K562 (cell line): ENCODE data around the gene PSD2. TPM values are rescaled to one million over a fixed set of nuclear protein-coding genes. Genes with fewer than 3 reads are reported as not detected.

Source experiments
- ARID4B ChIP-seq: sonication (generic); formaldehyde crosslinking; IDR thresholded peaks from 2 replicates; pipeline ENCODE4 v1.8.0; 2022; ENCODE audit warnings: mild to moderate bottlenecking, missing genetic modification reagents
- ASH1L ChIP-seq: fragments of 450-650 bp; IDR thresholded peaks from 2 replicates; pipeline ENCODE4 v1.6.1; 2018; ENCODE audit warnings: borderline replicate concordance, mild to moderate bottlenecking, low read depth; ENCODE audit not compliant: partially characterized antibody
- ATF3 ChIP-seq, 2 experiments: fragments of 450-650 bp in 1 of 2; sonication (generic) in 1 of 2; formaldehyde crosslinking in 1 of 2; IDR thresholded peaks in 1 of 2; conservative IDR thresholded peaks in 1 of 2; 2 replicates each; pipeline versions ENCODE4 v1.6.1 to v1.8.1; 2016 to 2023; ENCODE audit warnings: mild to moderate bottlenecking in 2 of 2, moderate library complexity in 2 of 2, inconsistent platforms in 1 of 2, missing genetic modification reagents in 1 of 2
- E2F5 ChIP-seq: sonication (generic); formaldehyde crosslinking; IDR thresholded peaks from 2 replicates; pipeline ENCODE4 v1.8.0; 2022; ENCODE audit warnings: mild to moderate bottlenecking, missing genetic modification reagents
- HMG20B ChIP-seq: fragments of 250-450 bp; sonication (Bioruptor Pico); IDR thresholded peaks from 2 replicates; pipeline ENCODE4 v1.5.0; 2021; ENCODE audit warnings: mild to moderate bottlenecking
- MCM3 ChIP-seq: fragments of 450-650 bp; IDR thresholded peaks from 2 replicates; pipeline ENCODE4 v1.6.1; 2016
- MEF2D ChIP-seq: conservative IDR thresholded peaks from 2 replicates; pipeline ENCODE4 v1.6.1; 2016; ENCODE audit warnings: low read depth, missing genetic modification characterization, missing compliant biosample characterization
- MYBL2 ChIP-seq, 2 experiments: fragments of 450-650 bp in 1 of 2; sonication (generic) in 1 of 2; formaldehyde crosslinking in 1 of 2; IDR thresholded peaks; 2 replicates each; pipeline versions ENCODE4 v1.6.1 to v1.8.1; 2017 to 2022; ENCODE audit warnings: borderline replicate concordance in 1 of 2, inconsistent platforms in 1 of 2, low read depth in 1 of 2, mild to moderate bottlenecking in 1 of 2, missing genetic modification reagents in 1 of 2, moderate library complexity in 1 of 2
- POLR3A ChIP-seq: IDR thresholded peaks from 2 replicates; pipeline ENCODE4 v1.6.1; 2011; ENCODE audit warnings: borderline replicate concordance, mild to moderate bottlenecking, moderate library complexity; ENCODE audit not compliant: insufficient read length, insufficient read depth; ENCODE audit errors: extremely low read depth
- SFPQ ChIP-seq: fragments of 200-400 bp; formaldehyde crosslinking; IDR thresholded peaks from 2 replicates; pipeline ENCODE4 v1.6.1; 2017; ENCODE audit warnings: mild to moderate bottlenecking, low read depth, low read length, moderate library complexity
- TAL1 ChIP-seq: fragments of 450-650 bp; IDR thresholded peaks from 2 replicates; pipeline ENCODE4 v1.6.1; 2016; ENCODE audit warnings: mild to moderate bottlenecking
- ZFP36 ChIP-seq: fragments of 150-350 bp; IDR thresholded peaks from 2 replicates; pipeline ENCODE4 v1.6.1; 2018; ENCODE audit warnings: low read length, low read depth; ENCODE audit not compliant: partially characterized antibody
- ZKSCAN8 ChIP-seq: fragments of 200-800 bp; sonication (Bioruptor generic); IDR thresholded peaks from 2 replicates; pipeline ENCODE4 v1.6.1; 2016; ENCODE audit warnings: missing genetic modification characterization, missing compliant biosample characterization
- ZNF239 ChIP-seq: fragments of 250-450 bp; sonication (Bioruptor Pico); IDR thresholded peaks from 2 replicates; pipeline ENCODE4 v1.4.0; 2020; ENCODE audit warnings: mild to moderate bottlenecking
- polyA plus RNA-seq, 8 experiments: library from polyadenylated mRNA; depleted of rRNA in 4 of 8; stranded (reverse) in 5 of 8; unstranded in 3 of 8; fragments of >200 nt; fragmentation: Nextera tagmentation in 2 of 8; fragmentation: Illumina TruSeq in 1 of 8; extraction: Ambion mirVana in 2 of 8; extraction: Trizol in 1 of 8; gene quantifications; 2 replicates each; pipeline versions ENCODE4 v1.2.1 to v1.2.3, GENCODE V29; 2011 to 2014; ENCODE audit warnings: inconsistent platforms in 1 of 8, missing spikeins in 1 of 8
- total RNA-seq, 7 experiments: library from RNA; depleted of rRNA in 6 of 7; stranded (reverse); fragments of >200 nt in 6 of 7; fragmentation: Illumina TruSeq in 2 of 7; extraction: Trizol in 2 of 7; gene quantifications; 2 replicates each; pipeline versions ENCODE4 v1.2.1 to v1.2.3, GENCODE V29; 2011 to 2021; ENCODE audit warnings: low replicate concordance in 1 of 7
- TF ChIP-seq, protein P1 (sequence below): fragments of 450-650 bp; IDR thresholded peaks from 2 replicates; pipeline ENCODE4 v1.7.0; 2016; ENCODE audit warnings: borderline replicate concordance

Gene PSD2
- total and polyA plus RNA-seq, 9 of the 15 experiments (the other 6 are each of a cell fraction or from before 2014, with no cell fraction given) = 0.01 to 0.09 (median 0.04) TPM; not detected in 4

GRCh38 chr5:139765409-139766217 lies 30.0 kb upstream of the PSD2 start (continued):
- TF ChIP-seq ARID4B (CRISPR knock-in tag) (peak; percentile 64; the same call in 1 of the 2 replicates), ATF3 (IDR thresholded peaks at IDR 0.05) (no peak), ATF3 (CRISPR knock-in tag; conservative IDR thresholded peaks at IDR 0.05) (no peak), MCM3 (no peak), MEF2D (tag) (no peak), E2F5 (no peak), ZFP36 (no peak), POLR3A (no peak), MYBL2 (IDR thresholded peaks at IDR 0.05; ENCODE audit: low read depth) (no peak), MYBL2 (CRISPR knock-in tag; IDR thresholded peaks at IDR 0.05; ENCODE audit: borderline replicate concordance) (no peak), ASH1L (no peak), HMG20B (CRISPR knock-in tag) (no peak), TAL1 (no peak), SFPQ (no peak), ZNF239 (no peak), ZKSCAN8 (CRISPR knock-in tag) (no peak)
- TF ChIP-seq, protein P1, sequence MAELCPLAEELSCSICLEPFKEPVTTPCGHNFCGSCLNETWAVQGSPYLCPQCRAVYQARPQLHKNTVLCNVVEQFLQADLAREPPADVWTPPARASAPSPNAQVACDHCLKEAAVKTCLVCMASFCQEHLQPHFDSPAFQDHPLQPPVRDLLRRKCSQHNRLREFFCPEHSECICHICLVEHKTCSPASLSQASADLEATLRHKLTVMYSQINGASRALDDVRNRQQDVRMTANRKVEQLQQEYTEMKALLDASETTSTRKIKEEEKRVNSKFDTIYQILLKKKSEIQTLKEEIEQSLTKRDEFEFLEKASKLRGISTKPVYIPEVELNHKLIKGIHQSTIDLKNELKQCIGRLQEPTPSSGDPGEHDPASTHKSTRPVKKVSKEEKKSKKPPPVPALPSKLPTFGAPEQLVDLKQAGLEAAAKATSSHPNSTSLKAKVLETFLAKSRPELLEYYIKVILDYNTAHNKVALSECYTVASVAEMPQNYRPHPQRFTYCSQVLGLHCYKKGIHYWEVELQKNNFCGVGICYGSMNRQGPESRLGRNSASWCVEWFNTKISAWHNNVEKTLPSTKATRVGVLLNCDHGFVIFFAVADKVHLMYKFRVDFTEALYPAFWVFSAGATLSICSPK = no peak
